KOPT-K1 (cell line): ENCODE results near the gene SOX9.

ENCODE experiments used
- H3K27ac ChIP-seq: fragments of 200-600 bp; sonication (generic); 2 replicates; pipeline ENCODE4 v1.5.1; 2016; ENCODE audit warnings: antibody characterized with exemption, mild to moderate bottlenecking, low read depth, low read length; ENCODE audit not compliant: poor library complexity, severe bottlenecking
- H3K36me3 ChIP-seq: fragments of 200-600 bp; sonication (generic); 2 replicates; pipeline ENCODE4 v1.5.1; 2017; ENCODE audit warnings: antibody characterized with exemption, mild to moderate bottlenecking, low read length, moderate library complexity; ENCODE audit not compliant: insufficient read depth
- H3K9me3 ChIP-seq: fragments of 200-600 bp; sonication (generic); 2 replicates; pipeline ENCODE4 v1.5.1; 2017; ENCODE audit warnings: antibody characterized with exemption, low read length, mild to moderate bottlenecking; ENCODE audit not compliant: insufficient read depth, poor library complexity, severe bottlenecking

The SOX9 gene

DNA sequence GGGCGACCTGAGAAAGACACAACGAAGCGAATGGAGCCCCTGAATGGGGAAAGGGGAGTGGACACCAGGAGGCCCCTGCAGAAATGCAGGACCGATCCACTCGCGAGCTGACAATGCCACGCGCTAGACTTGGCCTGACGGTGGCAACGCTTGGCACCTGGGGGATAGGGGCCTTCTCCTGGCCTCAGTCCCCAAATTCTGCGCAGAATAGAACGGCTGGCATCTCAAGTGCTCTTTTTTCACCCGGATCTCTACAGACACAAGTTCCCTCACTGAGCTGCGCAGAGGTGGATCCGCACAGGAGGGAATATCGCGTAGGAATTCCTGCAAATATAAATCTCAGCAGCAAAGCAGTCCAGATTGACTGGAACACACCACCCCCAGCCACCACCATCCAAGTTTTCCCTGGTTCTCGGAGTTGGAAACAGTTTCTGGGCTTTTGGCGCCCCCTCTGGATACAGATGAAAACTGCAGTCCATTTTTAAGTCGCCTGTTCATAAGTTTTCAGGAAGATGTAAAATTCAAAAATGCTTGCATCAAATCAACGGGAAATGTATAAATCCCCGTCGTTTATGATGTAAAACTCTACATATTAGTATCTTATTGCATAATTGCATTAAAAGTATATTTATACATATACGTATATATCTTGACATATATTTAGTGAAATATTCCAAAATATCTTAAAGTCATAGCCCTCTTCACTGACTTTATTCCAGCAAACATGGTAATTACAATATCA is 2.3 kb upstream of the SOX9 start:
- H3K36me3 ChIP-seq, result no peaks in the 10 kb centered on the region

DNA sequence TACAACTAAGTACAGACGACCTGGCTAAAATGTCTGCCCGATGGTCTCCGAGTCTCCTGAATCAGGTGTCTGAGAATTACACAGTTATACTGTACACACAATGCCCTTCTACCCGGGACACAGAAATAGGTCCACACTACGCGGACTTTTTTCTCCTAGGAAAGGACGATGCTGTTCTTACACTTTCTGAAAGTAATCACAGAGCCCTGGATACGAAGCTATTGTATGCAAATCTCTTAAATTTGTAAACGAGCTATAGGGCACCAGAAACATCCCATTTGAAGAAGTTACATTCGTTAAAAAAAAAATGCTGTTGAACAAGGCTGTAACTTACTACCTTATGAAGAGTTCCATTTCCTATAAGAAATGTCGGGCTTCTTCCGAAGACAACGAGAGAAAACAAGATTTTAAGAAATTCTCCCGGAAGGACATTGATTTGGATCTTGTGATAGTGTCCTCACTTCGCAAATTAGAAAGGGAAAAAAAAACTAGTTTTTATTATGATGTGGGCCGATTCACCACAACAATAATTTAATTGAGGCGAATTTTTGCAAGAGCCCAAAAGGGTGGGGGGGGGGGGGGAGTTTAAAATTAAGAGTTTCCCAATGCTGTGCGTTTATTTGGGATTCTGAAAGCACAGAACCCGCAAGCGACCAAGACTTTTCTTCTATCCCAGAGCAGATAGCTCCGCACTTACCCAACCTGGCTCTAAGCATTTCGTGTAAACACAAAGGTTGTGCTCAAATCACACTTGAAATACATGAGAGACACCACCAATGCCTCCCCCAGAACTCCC is 1.5 kb upstream of the SOX9 start:
- no peaks in the 10 kb centered on the region for H3K9me3 ChIP-seq
- no peaks in the 10 kb centered on the region for H3K36me3 ChIP-seq
- H3K27ac ChIP-seq, result no peak overlapping the region

More for the DNA sequence above, 2.3 kb upstream of the SOX9 start:
- Histone ChIP-seq H3K9me3 (no peaks in the 10 kb centered on the region), H3K27ac (no peak overlapping the region)

GRCh38 chr17:72119873-72120641 is 763 bp upstream of the SOX9 start:
- H3K36me3 ChIP-seq, result no peaks in the 10 kb centered on the region
- H3K9me3 ChIP-seq, result no peaks in the 10 kb centered on the region
- no peak overlapping the region for H3K27ac ChIP-seq

GRCh38 chr17:72121164-72122009 is 567 bp downstream of the SOX9 start:
- Histone ChIP-seq H3K36me3 (no peaks in the 10 kb centered on the region), H3K27ac (no peak overlapping the region), H3K9me3 (no peaks in the 10 kb centered on the region)

DNA sequence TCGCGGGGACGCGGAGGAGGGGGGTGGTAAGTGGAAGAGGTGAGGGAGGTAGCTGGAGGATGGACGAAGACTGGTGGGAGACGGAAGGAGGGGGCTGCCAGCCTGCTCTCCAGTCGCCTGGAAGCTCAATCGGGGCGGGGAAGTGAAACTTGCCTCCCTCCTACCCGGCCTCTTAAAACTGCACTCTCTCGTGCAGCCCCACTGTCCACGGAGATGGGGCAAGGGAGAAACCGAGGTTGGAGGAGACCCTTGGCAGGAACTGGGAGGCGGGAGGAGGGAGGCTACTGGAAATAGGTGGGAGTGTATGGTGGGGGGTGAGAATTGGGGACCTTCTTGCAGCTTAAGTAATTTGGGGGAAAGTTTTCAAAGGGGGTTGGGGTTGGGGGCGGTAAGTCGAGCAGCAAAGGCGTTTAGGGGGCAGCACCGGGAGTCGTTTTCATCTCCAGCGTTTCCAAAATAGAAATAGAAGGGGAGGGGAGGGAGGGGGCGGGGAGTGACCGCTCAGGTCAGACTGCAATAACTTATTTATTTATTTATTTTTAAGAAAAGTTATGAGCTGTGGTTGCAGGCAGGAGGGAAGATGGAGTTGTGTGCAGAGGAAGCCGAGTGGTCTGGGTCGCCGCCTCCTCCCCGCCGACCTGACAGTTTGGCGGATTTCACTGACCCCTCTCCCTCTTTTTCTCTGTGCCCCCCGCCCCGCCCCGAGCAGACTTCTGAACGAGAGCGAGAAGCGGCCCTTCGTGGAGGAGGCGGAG is 1.4 kb downstream of the SOX9 start:
- no peaks in the 10 kb centered on the region for H3K9me3 ChIP-seq
- H3K27ac ChIP-seq, result no peak overlapping the region
- H3K36me3 ChIP-seq, result no peaks in the 10 kb centered on the region

GRCh38 chr17:72122765-72123529 is 2.1 kb downstream of the SOX9 start:
- Histone ChIP-seq H3K27ac (no peak overlapping the region), H3K36me3 (no peaks in the 10 kb centered on the region), H3K9me3 (no peaks in the 10 kb centered on the region)

- no peaks in the 10 kb centered on the region for H3K9me3 ChIP-seq
- H3K27ac ChIP-seq, result no peak overlapping the region
- no peaks in the 10 kb centered on the region for H3K36me3 ChIP-seq
Observed at GRCh38 chr17:72123530-72124437, 3.0 kb downstream of the SOX9 start.

DNA sequence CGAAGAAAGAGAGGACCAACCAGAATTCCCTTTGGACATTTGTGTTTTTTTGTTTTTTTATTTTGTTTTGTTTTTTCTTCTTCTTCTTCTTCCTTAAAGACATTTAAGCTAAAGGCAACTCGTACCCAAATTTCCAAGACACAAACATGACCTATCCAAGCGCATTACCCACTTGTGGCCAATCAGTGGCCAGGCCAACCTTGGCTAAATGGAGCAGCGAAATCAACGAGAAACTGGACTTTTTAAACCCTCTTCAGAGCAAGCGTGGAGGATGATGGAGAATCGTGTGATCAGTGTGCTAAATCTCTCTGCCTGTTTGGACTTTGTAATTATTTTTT is 3.6 kb downstream of the SOX9 start:
- no peaks in the 10 kb centered on the region for H3K36me3 ChIP-seq
- no peak overlapping the region for H3K27ac ChIP-seq
- no peaks in the 10 kb centered on the region for H3K9me3 ChIP-seq

DNA sequence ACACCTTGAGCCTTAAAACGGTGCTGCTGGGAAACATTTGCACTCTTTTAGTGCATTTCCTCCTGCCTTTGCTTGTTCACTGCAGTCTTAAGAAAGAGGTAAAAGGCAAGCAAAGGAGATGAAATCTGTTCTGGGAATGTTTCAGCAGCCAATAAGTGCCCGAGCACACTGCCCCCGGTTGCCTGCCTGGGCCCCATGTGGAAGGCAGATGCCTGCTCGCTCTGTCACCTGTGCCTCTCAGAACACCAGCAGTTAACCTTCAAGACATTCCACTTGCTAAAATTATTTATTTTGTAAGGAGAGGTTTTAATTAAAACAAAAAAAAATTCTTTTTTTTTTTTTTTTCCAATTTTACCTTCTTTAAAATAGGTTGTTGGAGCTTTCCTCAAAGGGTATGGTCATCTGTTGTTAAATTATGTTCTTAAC is 4.4 kb downstream of the SOX9 start:
- Histone ChIP-seq H3K36me3 (no peaks in the 10 kb centered on the region), H3K9me3 (no peaks in the 10 kb centered on the region), H3K27ac (no peak overlapping the region)

DNA sequence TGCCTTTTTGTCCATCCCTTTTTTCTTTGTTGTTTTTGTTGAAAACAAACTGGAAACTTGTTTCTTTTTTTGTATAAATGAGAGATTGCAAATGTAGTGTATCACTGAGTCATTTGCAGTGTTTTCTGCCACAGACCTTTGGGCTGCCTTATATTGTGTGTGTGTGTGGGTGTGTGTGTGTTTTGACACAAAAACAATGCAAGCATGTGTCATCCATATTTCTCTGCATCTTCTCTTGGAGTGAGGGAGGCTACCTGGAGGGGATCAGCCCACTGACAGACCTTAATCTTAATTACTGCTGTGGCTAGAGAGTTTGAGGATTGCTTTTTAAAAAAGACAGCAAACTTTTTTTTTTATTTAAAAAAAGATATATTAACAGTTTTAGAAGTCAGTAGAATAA is 4.9 kb downstream of the SOX9 start:
- Histone ChIP-seq H3K27ac (no peak overlapping the region), H3K36me3 (no peaks in the 10 kb centered on the region)

DNA sequence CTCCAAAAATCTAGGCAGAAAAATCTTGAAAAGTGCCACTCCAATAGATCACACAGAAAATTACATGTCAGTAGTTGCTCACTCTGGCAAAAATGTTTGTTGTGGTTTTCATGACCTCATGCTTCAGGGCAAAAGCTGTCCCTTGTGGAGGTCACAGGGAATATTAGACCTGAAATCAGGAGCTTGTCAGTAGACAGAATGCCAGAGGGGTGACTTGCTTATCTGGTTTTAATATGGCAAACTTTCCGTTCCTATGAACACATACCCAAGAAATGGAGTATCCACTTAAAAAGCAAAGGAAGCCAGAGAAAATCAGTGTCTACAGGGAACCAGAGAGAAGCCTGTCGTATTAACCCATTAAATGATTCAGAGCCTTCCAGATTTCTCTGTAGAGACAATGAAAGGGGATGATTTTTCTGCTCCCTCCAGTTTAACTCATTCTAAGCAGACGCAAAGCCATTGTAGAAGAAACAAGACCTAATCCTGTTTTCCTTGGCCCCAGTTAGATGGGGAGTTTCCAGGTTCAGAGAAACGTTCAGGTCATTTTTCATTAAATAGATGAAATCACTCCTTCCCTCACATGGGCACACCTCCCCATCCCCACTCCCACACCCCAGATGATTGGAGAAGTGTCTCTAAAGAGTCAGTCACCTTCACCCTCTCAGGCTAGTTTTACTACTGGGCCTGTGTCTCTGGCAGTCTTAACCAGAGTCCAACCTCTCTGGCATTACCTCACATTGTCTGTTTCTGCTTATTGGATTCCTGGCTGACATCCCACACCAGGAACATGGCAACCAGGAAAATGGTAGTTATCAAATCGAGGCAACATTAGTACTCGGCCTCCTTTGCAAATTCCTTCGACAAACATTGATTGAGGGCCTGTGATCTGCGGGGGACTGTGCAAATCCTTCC is 6.0 kb downstream of the SOX9 start:
- Histone ChIP-seq H3K9me3 (no peaks in the 10 kb centered on the region), H3K36me3 (no peaks in the 10 kb centered on the region), H3K27ac (no peak overlapping the region)

More for the DNA sequence above, 4.9 kb downstream of the SOX9 start:
- H3K9me3 ChIP-seq, result no peaks in the 10 kb centered on the region

GRCh38 chr17:72128039-72128438 is 7.2 kb downstream of the SOX9 start:
- H3K9me3 ChIP-seq, result no peaks in the 10 kb centered on the region
- no peaks in the 10 kb centered on the region for H3K36me3 ChIP-seq
- H3K27ac ChIP-seq, result no peak overlapping the region
